Measurements from ENCODE around the gene WDR3.

Gene WDR3

GRCh38 chr1:117959364-117959763 is 29.8 kb downstream of the WDR3 start:
- DNase-seq, result no peak

- no peak for DNase-seq
These were observed 34.9 kb downstream of the WDR3 start for GRCh38 chr1:117964290-117965038.

- no peak for DNase-seq
These were observed 37.9 kb downstream of the WDR3 start for GRCh38 chr1:117967477-117967876.

- DNase-seq, result no peak
These were observed 38.3 kb downstream of the WDR3 start for GRCh38 chr1:117967881-117968280.

- DNase-seq, result no peak
These were observed 40.7 kb downstream of the WDR3 start for GRCh38 chr1:117970252-117970651.

- DNase-seq, result no peak
These were observed 42.2 kb downstream of the WDR3 start for GRCh38 chr1:117971777-117972176.

GRCh38 chr1:117976381-117976780 is 46.8 kb downstream of the WDR3 start:
- no peak for DNase-seq

- no peak for DNase-seq
These were observed 52.1 kb downstream of the WDR3 start for GRCh38 chr1:117981455-117982192.

- no peak for DNase-seq
These were observed 55.7 kb downstream of the WDR3 start for GRCh38 chr1:117985239-117985638.

- DNase-seq, result no peak
These were observed 56.4 kb downstream of the WDR3 start for GRCh38 chr1:117985973-117986372.

- no peak for DNase-seq
These were observed 74.8 kb downstream of the WDR3 start for GRCh38 chr1:118004312-118004711.

- no peak for DNase-seq
These were observed 77.9 kb downstream of the WDR3 start for GRCh38 chr1:118007391-118007790.

GRCh38 chr1:118008011-118008410 is 78.5 kb downstream of the WDR3 start:
- DNase-seq, result no peak

- DNase-seq, result no peak
These were observed 83.1 kb downstream of the WDR3 start for GRCh38 chr1:118012515-118013124.

- no peak for DNase-seq
These were observed 83.8 kb downstream of the WDR3 start for GRCh38 chr1:118013336-118013735.

GRCh38 chr1:118013938-118014337 is 84.4 kb downstream of the WDR3 start:
- no peak for DNase-seq

Data from NCI-H510A (cell line).